Measurements from ENCODE around the gene AP1S3. TPM values are rescaled to one million over a fixed set of nuclear protein-coding genes. Genes with fewer than 3 reads are reported as not detected.
A peak's percentile ranks its signal among the peaks of the same experiment; 100 is the strongest.

AP1S3 gene
- total and polyA plus RNA-seq, 2 donors (not counting 3 experiments of a cell fraction or from before 2014, with no cell fraction given): 0.69 to 3.8 TPM

GRCh38 chr2:223819891-223820290, 17.5 kb downstream of the AP1S3 start:
- FAIRE-seq (no peak), DNase-seq (ENCODE audit: low read depth, low spot score) (no peak)
- no peak overlapping the region for H2AFZ ChIP-seq (ENCODE audit: low read depth, low read length)
- no peaks in the 10 kb centered on the region for H4K20me1 ChIP-seq (replicated peaks; ENCODE audit: control insufficient read depth, extremely low read depth, insufficient read depth, low read length)
- TF ChIP-seq EZH2 (IDR thresholded peaks at IDR 0.05; ENCODE audit: borderline replicate concordance, low read depth, low read length, severe bottlenecking) (no peak), CTCF (IDR thresholded peaks at IDR 0.05; ENCODE audit: extremely low read depth in 1 of 2, insufficient read depth in 1 of 2, low read depth in 1 of 2, low read length in 2 of 2) (no peak), JUN (IDR thresholded peaks at IDR 0.05; ENCODE audit: borderline replicate concordance, insufficient read depth, insufficient read length, low read depth) (no peak), GATA2 (IDR thresholded peaks at IDR 0.05; ENCODE audit: insufficient read depth, insufficient read length, low read depth, low read length) (no peak), POLR2A (IDR thresholded peaks at IDR 0.05; ENCODE audit: low read depth, low read length) (no peak), MYC (IDR thresholded peaks at IDR 0.05; ENCODE audit: low read depth, low read length) (no peak), FOS (IDR thresholded peaks at IDR 0.05; ENCODE audit: borderline replicate concordance, insufficient read depth, low read length) (no peak), MAX (IDR thresholded peaks at IDR 0.05; ENCODE audit: insufficient read depth, insufficient read length) (no peak), POLR2AphosphoS5 (IDR thresholded peaks at IDR 0.05; ENCODE audit: insufficient read depth, low read depth, low read length) (no peak)
- H3K4me2 ChIP-seq (ENCODE audit: insufficient read depth, low read length): peak overlapping the region; percentile 69
- intact Hi-C loops (cut with micrococcal nuclease) (loop anchor here (5.0 kb wide), 1 partner anchor 327 kb away; no protein-coding TSS in a partner anchor), dilution Hi-C loops (cut with MboI; ENCODE audit: extremely low pct_ligation_motif_present, low sequenced_read_pairs) (no loop called here)
- H3K9me3 ChIP-seq (replicated peaks; ENCODE audit: control insufficient read depth, insufficient read depth, low read length): no peaks in the 10 kb centered on the region
- H3K79me2 ChIP-seq (ENCODE audit: control insufficient read depth, insufficient read depth, low read length): no peaks in the 10 kb centered on the region
- peaks cover 27% of the 10 kb centered on the region for H3K4me1 ChIP-seq (ENCODE audit: control insufficient read depth, extremely low read depth, insufficient read depth, low read length)
- no peak overlapping the region for H3K4me3 ChIP-seq (replicated peaks in 1 of 3; ENCODE audit: insufficient read depth in 1 of 3, low read depth in 1 of 3, low read length in 3 of 3)
- POLR2A ChIA-PET: no interaction called here
- CTCF ChIA-PET: interaction anchor here (0.8 to 1.2 kb wide), 3 partner anchors 20 to 128 kb away, joined by 3 to 4 read pairs (median 3); no protein-coding TSS in a partner anchor
- no peak overlapping the region for H3K9ac ChIP-seq (replicated peaks; ENCODE audit: extremely low read depth, insufficient read depth, low read length)
- H3K9me1 ChIP-seq (replicated peaks; ENCODE audit: control insufficient read depth, extremely low read depth, insufficient read depth, low read length): no peaks in the 10 kb centered on the region
- no TSS peak for BruUV-seq (replicated peaks)
- no peaks in the 10 kb centered on the region for H3K36me3 ChIP-seq (ENCODE audit: control insufficient read depth in 2 of 2, extremely low read depth in 1 of 2, insufficient read depth in 2 of 2, low read length in 2 of 2)
- no peak overlapping the region for H3K27ac ChIP-seq (ENCODE audit: insufficient read depth, low read depth, low read length)
- no peaks in the 10 kb centered on the region for H3K27me3 ChIP-seq (ENCODE audit: control insufficient read depth in 2 of 2, insufficient read depth in 2 of 2, low read length in 2 of 2)
